Heart left ventricle (tissue), 13 donors: ENCODE measurements around the gene NPPB.

ENCODE experiments used
- CTCF ChIP-seq, 12 donors: fragments of 200-600 bp; sonication (generic) in 4 of 12; IDR thresholded peaks; one replicate each; pipeline versions ENCODE4 v1.5.0 to v1.8.0; 2018 to 2022; ENCODE audit warnings: antibody characterized with exemption in 12 of 12, mild to moderate bottlenecking in 5 of 12
- POLR2A ChIP-seq, 2 donors: fragments of 450-650 bp; IDR thresholded peaks; one replicate each; pipeline ENCODE4 v1.6.1; 2017; ENCODE audit warnings: antibody characterized with exemption in 2 of 2, mild to moderate bottlenecking in 2 of 2, moderate library complexity in 2 of 2
- donor health status: ischemic (EF 13 %, LVEDD 7.1; RV severe dilation, severe dysfunction).
- donor health status: DM: no; HTN: yes; CAD: no.
- donor health status: DM: no; HTN: no; CAD: no.
- donor health status: ischemic (EF 25% LVEDD 6.9; RV normal size, moderate dysfunction).
- donor health status: ischemic (EF 25% LVEDD 5.7; RV mildly dilated, moderate dysfunction).
- donor health status: ischemic (EF 35%, LVEDD 5.7; RV mildly dilated, moderate dysfunction).
- donor health status: nonischemic (EF 11% LVEDD 7.7; RV severe dilation, severe dysfunction).
- donor health status: DM: yes; HTN: yes; CAD: no.
- donor health status: PGD.
- donor health status: ischemic (EF 29% LVEDD 5.4; RV normal size, mild dysfunction).
- donor health status: nonischemic (EF 23%, LVEDD 6.1; RV moderate dilation, normal function).

GRCh38 chr1:11903210-11903609 is 44.5 kb upstream of the NPPB start:
- TF ChIP-seq CTCF (IDR thresholded peaks at IDR 0.05) (no peak), POLR2A (IDR thresholded peaks at IDR 0.05) (no peak)
